Ovary (tissue), 9 donors: ENCODE measurements around the gene PCSK9. TPM values are rescaled to one million over a fixed set of nuclear protein-coding genes. Genes with fewer than 3 reads are reported as not detected.

Experiments used
- DNase-seq, 5 donors: peaks; one replicate each; pipeline ENCODE4 v3.0.0-alpha.2; 2019 to 2020
- H3K27ac ChIP-seq, 2 donors: fragments of 200-600 bp; one replicate each; pipeline versions ENCODE4 v1.5.1 to v1.8.0; 2019 to 2022
- H3K27me3 ChIP-seq: fragments of 200-600 bp; one replicate; pipeline ENCODE4 v1.8.0; 2022
- H3K36me3 ChIP-seq: fragments of 200-600 bp; sonication (generic); one replicate; pipeline ENCODE4 v1.5.1; 2019
- H3K4me1 ChIP-seq: one replicate; pipeline ENCODE4 v1.8.1; 2013; ENCODE audit warnings: mild to moderate bottlenecking, moderate library complexity; ENCODE audit not compliant: insufficient read depth
- H3K4me3 ChIP-seq: fragments of 200-600 bp; sonication (generic); one replicate; pipeline ENCODE4 v1.5.1; 2017
- H3K9me3 ChIP-seq, 2 donors: fragments of 200-600 bp in 1 of 2; sonication (generic) in 1 of 2; one replicate each; pipeline versions ENCODE4 v1.5.1 to v1.8.1; 2013 to 2019; ENCODE audit warnings: mild to moderate bottlenecking in 1 of 2, moderate library complexity in 1 of 2
- EP300 ChIP-seq: sonication (generic); formaldehyde crosslinking; IDR thresholded peaks from one replicate; pipeline ENCODE4 v1.6.1; 2017; ENCODE audit warnings: antibody characterized with exemption
- POLR2A ChIP-seq: fragments of 450-650 bp; IDR thresholded peaks from one replicate; pipeline ENCODE4 v1.6.1; 2017; ENCODE audit warnings: antibody characterized with exemption, mild to moderate bottlenecking, moderate library complexity
- WGBS, 3 donors: extraction: QIAGEN DNeasy Blood & Tissue Kit in 1 of 3; methylation state at CpG; one replicate each; pipeline versions ENCODE4 v1.1.5 to v1.1.7; 2013 to 2017; 5-methylcytosine and 5-hydroxymethylcytosine counted together
- intact Hi-C, 4 donors: fragments of 100-400 bp; cut with DNase I; formaldehyde crosslinking; loops; one replicate each; pipeline versions ENCODE4 v1.11.0 to v1.15.1; 2022 to 2023
- polyA plus RNA-seq, 2 donors: library from polyadenylated mRNA; stranded (reverse); fragments of 200-250 nt in 1 of 2; fragments of 350-450 nt in 1 of 2; fragmentation: Illumina TruSeq in 1 of 2; extraction: RNeasy Lipid Tissue Mini Kit (QIAGEN cat#74804) in 1 of 2; gene quantifications; one replicate each; pipeline ENCODE4 v1.2.3, GENCODE V29; 2013 to 2014
- total RNA-seq, 7 donors: library from RNA; depleted of rRNA in 2 of 7; stranded (reverse); fragments of >200 nt in 2 of 7; fragmentation: NEBNext Ultra II Directional in 3 of 7; extraction: Animal tissue kit (Norgen Biotek cat#: 25700) in 3 of 7; gene quantifications; one replicate each; pipeline versions ENCODE4 v1.1.0 to v1.2.4, GENCODE V29; 2016 to 2023
- TF ChIP-seq, protein P1 (sequence below), 3 donors: fragments of 450-650 bp in 2 of 3; fragments of 200-600 bp in 1 of 3; IDR thresholded peaks; one replicate each; pipeline versions ENCODE4 v1.5.1 to v1.8.0; 2016 to 2022; ENCODE audit warnings: antibody characterized with exemption in 3 of 3, mild to moderate bottlenecking in 1 of 3
- donor health status: DM: no; HTN: no; CAD: no; lungs with moderate emphysema.
- donor health status: DM: no; HTN: no; CAD: no.
- donor health status: Bipolar disorder and iron deficiency.
- donor health status: DM: yes; HTN: yes; CAD: no.
- donor health status: DM: no; HTN: no; CAD: no.
- donor health status: DM: yes; HTN: yes; CAD: no.

PCSK9 gene
- total and polyA plus RNA-seq, 9 donors = 0.01 to 0.52 (median 0.30) TPM; not detected in 5

DNA sequence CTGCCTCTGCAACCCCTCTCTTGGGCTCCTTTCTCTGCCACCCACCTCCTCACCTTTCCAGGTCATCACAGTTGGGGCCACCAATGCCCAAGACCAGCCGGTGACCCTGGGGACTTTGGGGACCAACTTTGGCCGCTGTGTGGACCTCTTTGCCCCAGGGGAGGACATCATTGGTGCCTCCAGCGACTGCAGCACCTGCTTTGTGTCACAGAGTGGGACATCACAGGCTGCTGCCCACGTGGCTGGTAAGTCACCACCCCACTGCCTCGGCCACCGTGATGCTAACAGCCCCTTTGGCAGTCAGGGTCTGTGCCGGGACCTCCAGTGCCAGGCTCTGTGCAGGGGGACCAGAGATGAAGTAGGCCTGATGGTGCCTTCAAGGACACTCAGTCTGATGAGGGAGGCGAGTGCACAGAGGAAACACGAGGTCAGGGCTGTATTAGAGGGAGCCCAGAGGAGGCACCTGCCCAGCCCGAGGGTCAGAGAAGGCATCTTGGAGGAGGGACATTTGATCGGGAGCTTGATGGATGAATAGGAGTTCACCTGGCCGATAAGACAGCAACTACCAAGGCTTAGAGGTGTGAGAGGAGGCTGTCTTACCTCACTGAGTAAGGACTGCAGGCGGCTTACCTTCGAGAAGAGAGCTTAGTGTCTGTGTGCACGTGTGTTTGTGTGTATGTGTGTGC lies 18.1 kb downstream of the PCSK9 start:
- Histone ChIP-seq H3K4me3 (no peak overlapping the region), H3K9me3 (no peaks in the 10 kb centered on the region), H3K27ac (no peak overlapping the region), H3K27me3 (no peaks in the 10 kb centered on the region), H3K36me3 (no peaks in the 10 kb centered on the region), H3K4me1 (no peaks in the 10 kb centered on the region)
- WGBS, 3 donors = 85 to 89% (median 87%) methylated on average over 14 to 15 of the region's 15 CpGs
- DNase-seq = peak in 1 of 5 donors; percentile 27
- TF ChIP-seq POLR2A (no peak), EP300 (no peak)
- TF ChIP-seq, protein P1, sequence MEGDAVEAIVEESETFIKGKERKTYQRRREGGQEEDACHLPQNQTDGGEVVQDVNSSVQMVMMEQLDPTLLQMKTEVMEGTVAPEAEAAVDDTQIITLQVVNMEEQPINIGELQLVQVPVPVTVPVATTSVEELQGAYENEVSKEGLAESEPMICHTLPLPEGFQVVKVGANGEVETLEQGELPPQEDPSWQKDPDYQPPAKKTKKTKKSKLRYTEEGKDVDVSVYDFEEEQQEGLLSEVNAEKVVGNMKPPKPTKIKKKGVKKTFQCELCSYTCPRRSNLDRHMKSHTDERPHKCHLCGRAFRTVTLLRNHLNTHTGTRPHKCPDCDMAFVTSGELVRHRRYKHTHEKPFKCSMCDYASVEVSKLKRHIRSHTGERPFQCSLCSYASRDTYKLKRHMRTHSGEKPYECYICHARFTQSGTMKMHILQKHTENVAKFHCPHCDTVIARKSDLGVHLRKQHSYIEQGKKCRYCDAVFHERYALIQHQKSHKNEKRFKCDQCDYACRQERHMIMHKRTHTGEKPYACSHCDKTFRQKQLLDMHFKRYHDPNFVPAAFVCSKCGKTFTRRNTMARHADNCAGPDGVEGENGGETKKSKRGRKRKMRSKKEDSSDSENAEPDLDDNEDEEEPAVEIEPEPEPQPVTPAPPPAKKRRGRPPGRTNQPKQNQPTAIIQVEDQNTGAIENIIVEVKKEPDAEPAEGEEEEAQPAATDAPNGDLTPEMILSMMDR (IDR thresholded peaks at IDR 0.05) = no peak
- intact Hi-C loops = no loop called here

DNA sequence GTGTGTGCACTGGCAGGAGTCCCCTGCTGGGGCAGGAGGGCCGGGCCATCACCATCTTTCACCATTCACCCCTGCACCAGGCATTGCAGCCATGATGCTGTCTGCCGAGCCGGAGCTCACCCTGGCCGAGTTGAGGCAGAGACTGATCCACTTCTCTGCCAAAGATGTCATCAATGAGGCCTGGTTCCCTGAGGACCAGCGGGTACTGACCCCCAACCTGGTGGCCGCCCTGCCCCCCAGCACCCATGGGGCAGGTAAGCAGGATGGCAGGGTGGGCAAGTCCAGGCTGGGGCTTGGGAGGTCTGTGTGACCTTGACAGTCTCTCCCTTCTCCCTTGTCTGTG lies 18.6 kb downstream of the PCSK9 start:
- Histone ChIP-seq H3K4me3 (no peak overlapping the region), H3K4me1 (no peaks in the 10 kb centered on the region), H3K9me3 (no peaks in the 10 kb centered on the region), H3K27ac (no peak overlapping the region), H3K36me3 (no peaks in the 10 kb centered on the region), H3K27me3 (no peaks in the 10 kb centered on the region)
- 85 to 100% (median 96%) methylated on average over 6 of the region's 6 CpGs for WGBS, 3 donors
- intact Hi-C loops = no loop called here
- TF ChIP-seq EP300 (no peak), POLR2A (no peak)
- TF ChIP-seq, protein P1 (IDR thresholded peaks at IDR 0.05) = no peak
- no peak for DNase-seq

DNA sequence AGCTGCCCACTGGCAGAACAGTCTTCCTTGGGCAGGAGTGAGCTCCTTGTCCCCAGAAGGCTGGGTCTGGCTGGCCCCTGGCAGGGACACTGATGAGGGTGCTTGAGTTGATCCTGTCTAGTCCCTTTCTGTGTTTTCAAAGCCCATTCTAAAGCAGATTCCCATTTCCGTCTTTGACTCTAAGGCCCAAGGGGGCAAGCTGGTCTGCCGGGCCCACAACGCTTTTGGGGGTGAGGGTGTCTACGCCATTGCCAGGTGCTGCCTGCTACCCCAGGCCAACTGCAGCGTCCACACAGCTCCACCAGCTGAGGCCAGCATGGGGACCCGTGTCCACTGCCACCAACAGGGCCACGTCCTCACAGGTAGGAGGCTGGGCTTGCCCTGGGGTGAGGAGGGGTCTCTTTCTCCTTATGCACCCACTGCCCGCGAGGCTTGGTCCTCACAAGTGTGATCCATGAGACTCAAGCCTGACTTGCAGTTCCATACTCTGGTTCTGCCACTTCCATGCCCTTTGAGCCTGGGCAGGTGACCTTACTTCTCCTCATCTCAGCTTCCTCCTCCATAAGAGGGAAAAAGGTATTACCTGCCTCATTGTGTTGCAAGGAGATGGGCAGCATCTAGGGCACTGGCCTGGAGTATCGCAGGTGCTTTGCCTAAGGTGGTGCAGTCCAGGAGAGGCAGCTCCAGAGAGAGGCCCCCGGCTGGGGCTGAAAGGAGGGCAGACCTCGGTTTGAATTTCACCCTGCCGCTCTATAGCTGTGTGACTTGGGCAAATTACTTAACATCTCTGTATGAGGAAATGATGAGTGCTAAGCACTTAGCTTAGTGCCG lies 20.2 kb downstream of the PCSK9 start:
- Histone ChIP-seq H3K9me3 (no peaks in the 10 kb centered on the region), H3K27me3 (no peaks in the 10 kb centered on the region), H3K36me3 (no peaks in the 10 kb centered on the region), H3K4me3 (no peak overlapping the region), H3K4me1 (no peaks in the 10 kb centered on the region), H3K27ac (no peak overlapping the region)
- 88 to 90% (median 88%) methylated on average over 14 of the region's 14 CpGs for WGBS, 3 donors
- intact Hi-C loops = no loop called here
- no peak for DNase-seq
- TF ChIP-seq EP300 = no peak
- TF ChIP-seq POLR2A = no peak
- TF ChIP-seq, protein P1 (IDR thresholded peaks at IDR 0.05) = no peak

DNA sequence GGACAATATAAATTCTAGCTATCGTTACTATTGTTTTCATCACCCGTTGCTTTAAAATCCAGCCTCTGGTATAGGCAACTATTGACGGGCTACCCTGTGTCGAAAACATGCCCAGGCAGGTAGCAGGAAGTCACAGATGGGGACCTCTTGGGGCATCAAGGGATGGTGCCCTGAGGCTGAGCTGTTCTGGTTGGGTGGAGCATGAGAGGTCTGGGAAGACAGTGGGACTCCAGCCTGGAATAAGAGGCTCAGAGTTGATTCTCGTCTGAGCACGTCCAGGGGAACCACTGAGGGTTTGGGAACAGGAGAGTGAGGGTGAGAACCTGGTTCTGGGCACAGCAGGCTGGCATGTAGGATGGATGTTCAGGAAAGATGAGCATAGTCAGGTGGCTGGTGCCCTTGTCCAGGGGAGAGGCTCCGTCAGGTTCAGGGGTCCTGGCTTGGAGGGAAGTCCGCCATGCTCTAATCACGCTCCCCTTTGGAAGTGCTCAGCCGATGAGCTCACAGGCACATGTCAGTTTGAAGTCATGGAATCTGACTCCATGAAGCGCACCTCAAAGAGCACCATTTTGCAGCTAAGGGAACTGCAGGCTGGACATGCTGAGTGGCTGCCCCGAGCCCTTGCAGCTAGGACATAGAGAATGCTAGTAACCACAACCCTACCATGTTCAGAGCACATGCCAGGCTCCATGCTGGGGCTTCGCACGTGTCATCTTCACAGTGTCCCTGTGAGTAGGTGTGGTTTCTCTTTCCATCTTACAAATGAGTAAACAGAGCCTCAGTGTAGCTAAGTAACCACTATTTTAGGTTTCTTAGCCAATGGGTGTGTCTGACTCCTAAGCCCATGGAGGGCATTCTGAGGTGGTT lies 21.0 kb downstream of the PCSK9 start:
- 92 to 96% (median 94%) methylated on average over 14 of the region's 14 CpGs for WGBS, 3 donors
- intact Hi-C loops = no loop called here

More for the DNA sequence above, 21.0 kb downstream of the PCSK9 start:
- Histone ChIP-seq H3K4me3 (no peak overlapping the region), H3K27ac (no peak overlapping the region), H3K27me3 (no peaks in the 10 kb centered on the region), H3K4me1 (peaks cover 4% of the 10 kb centered on the region), H3K36me3 (no peaks in the 10 kb centered on the region), H3K9me3 (no peaks in the 10 kb centered on the region)
- TF ChIP-seq, protein P1 (IDR thresholded peaks at IDR 0.05) = no peak
- no peak for TF ChIP-seq EP300
- TF ChIP-seq POLR2A = no peak
- DNase-seq = no peak
